Breast epithelium (tissue), 3 donors: Measurements from ENCODE around the gene SH3TC1.

Experiments used
- POLR2A ChIP-seq: fragments of 450-650 bp; IDR thresholded peaks from one replicate; pipeline ENCODE4 v1.6.1; 2016; ENCODE audit warnings: antibody characterized with exemption, mild to moderate bottlenecking, moderate library complexity
- POLR2AphosphoS5 ChIP-seq, 3 donors: sonication (generic); formaldehyde crosslinking; IDR thresholded peaks; one replicate each; pipeline ENCODE4 v1.6.1; 2017; ENCODE audit warnings: antibody characterized with exemption in 3 of 3
- TF ChIP-seq, protein P1 (sequence below), 3 donors: fragments of 450-650 bp; IDR thresholded peaks; one replicate each; pipeline ENCODE4 v1.5.1; 2016 to 2017; ENCODE audit warnings: antibody characterized with exemption in 3 of 3, mild to moderate bottlenecking in 3 of 3, moderate library complexity in 3 of 3

GRCh38 chr4:8270912-8271815, 72.1 kb downstream of the SH3TC1 start:
- TF ChIP-seq, protein P1, sequence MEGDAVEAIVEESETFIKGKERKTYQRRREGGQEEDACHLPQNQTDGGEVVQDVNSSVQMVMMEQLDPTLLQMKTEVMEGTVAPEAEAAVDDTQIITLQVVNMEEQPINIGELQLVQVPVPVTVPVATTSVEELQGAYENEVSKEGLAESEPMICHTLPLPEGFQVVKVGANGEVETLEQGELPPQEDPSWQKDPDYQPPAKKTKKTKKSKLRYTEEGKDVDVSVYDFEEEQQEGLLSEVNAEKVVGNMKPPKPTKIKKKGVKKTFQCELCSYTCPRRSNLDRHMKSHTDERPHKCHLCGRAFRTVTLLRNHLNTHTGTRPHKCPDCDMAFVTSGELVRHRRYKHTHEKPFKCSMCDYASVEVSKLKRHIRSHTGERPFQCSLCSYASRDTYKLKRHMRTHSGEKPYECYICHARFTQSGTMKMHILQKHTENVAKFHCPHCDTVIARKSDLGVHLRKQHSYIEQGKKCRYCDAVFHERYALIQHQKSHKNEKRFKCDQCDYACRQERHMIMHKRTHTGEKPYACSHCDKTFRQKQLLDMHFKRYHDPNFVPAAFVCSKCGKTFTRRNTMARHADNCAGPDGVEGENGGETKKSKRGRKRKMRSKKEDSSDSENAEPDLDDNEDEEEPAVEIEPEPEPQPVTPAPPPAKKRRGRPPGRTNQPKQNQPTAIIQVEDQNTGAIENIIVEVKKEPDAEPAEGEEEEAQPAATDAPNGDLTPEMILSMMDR (IDR thresholded peaks at IDR 0.05): no peak
- no peak for TF ChIP-seq POLR2A
- no peak for TF ChIP-seq POLR2AphosphoS5 (IDR thresholded peaks at IDR 0.05)
